Prostate gland (tissue), 2 donors: ENCODE measurements around the gene HDAC1.

Source experiments
- POLR2A ChIP-seq: fragments of 450-650 bp; IDR thresholded peaks from one replicate; pipeline ENCODE4 v1.6.1; 2016; ENCODE audit warnings: antibody characterized with exemption, mild to moderate bottlenecking
- POLR2AphosphoS5 ChIP-seq: sonication (generic); formaldehyde crosslinking; IDR thresholded peaks from one replicate; pipeline ENCODE4 v1.6.1; 2017; ENCODE audit warnings: antibody characterized with exemption
- TF ChIP-seq, protein P1 (sequence below), 4 experiments: fragments of 200-600 bp in 2 of 4; fragments of 450-650 bp in 2 of 4; sonication (generic) in 2 of 4; IDR thresholded peaks; 1 replicate in 3 of 4; 2 replicates in 1 of 4; pipeline ENCODE4 v1.5.1; 2016 to 2019; ENCODE audit warnings: antibody characterized with exemption in 4 of 4, mild to moderate bottlenecking in 2 of 4, moderate library complexity in 2 of 4

DNA sequence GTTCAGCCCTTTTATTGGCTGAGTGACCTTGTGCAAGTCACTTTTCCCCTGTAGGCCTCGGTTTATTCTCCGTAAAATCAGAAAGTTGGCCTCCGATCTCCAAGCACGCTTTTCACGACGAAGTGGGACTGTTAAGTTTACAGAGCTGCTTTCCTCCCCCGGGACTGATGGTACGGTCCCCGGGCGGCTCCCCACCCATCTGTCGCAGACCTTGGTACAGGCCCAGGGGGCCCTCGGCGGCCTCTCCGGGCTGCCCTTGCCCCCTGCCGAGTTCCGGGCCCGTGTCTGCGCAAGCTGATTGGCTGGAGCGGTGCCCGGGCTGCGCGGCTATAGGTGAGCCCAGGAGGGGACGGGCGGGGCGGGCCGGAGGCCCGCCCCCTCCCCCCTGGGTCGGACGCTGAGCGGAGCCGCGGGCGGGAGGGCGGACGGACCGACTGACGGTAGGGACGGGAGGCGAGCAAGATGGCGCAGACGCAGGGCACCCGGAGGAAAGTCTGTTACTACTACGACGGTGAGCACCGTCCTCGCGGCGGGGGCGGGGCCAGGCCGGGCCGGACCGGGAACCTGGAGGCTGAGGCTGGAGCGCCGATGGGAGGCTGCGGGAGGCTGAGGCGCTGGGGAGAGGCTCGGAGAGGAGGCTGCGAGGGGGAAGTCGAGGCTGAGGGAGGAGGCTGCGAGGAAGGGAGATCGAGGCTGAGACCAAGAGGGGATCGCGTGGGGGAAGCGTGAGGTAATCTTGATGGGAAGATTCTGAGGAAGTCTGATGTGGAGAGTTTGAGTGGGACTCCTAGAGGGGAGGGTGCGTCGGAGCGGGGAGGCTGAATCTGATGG lies at the start of gene HDAC1:
- TF ChIP-seq, protein P1, sequence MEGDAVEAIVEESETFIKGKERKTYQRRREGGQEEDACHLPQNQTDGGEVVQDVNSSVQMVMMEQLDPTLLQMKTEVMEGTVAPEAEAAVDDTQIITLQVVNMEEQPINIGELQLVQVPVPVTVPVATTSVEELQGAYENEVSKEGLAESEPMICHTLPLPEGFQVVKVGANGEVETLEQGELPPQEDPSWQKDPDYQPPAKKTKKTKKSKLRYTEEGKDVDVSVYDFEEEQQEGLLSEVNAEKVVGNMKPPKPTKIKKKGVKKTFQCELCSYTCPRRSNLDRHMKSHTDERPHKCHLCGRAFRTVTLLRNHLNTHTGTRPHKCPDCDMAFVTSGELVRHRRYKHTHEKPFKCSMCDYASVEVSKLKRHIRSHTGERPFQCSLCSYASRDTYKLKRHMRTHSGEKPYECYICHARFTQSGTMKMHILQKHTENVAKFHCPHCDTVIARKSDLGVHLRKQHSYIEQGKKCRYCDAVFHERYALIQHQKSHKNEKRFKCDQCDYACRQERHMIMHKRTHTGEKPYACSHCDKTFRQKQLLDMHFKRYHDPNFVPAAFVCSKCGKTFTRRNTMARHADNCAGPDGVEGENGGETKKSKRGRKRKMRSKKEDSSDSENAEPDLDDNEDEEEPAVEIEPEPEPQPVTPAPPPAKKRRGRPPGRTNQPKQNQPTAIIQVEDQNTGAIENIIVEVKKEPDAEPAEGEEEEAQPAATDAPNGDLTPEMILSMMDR (IDR thresholded peaks at IDR 0.05), result peak in 1 of 4 experiments; percentile 14
- TF ChIP-seq POLR2A, result peak; percentile 69
- TF ChIP-seq POLR2AphosphoS5, result peak; percentile 71
